H7 (cell line): ENCODE results near the gene ASIC1. TPM values are rescaled to one million over a fixed set of nuclear protein-coding genes. Genes with fewer than 3 reads are reported as not detected.

ENCODE experiments used
- DNase-seq: peaks from one replicate; pipeline ENCODE4 v3.0.0; 2012
- H3K27me3 ChIP-seq: 2 replicates; pipeline ENCODE4 v1.6.0; 2011; ENCODE audit warnings: mild to moderate bottlenecking, low read length; ENCODE audit not compliant: control insufficient read depth, insufficient read depth
- H3K36me3 ChIP-seq: replicated peaks from 2 replicates; pipeline ENCODE4 v1.5.1; 2011; ENCODE audit warnings: low read length; ENCODE audit not compliant: control insufficient read depth, insufficient read depth
- H3K4me3 ChIP-seq: 2 replicates; pipeline ENCODE4 v1.5.1; 2011; ENCODE audit warnings: low read depth, mild to moderate bottlenecking, control low read depth, low read length, moderate library complexity; ENCODE audit not compliant: insufficient read depth
- total RNA-seq: library from RNA; depleted of rRNA; stranded (reverse); fragments of >200 nt; shearing (Covaris generic); gene quantifications from 2 replicates; pipeline ENCODE4 v1.2.3, GENCODE V29; 2014

Gene ASIC1
- total RNA-seq, 1 experiment from 2014 or later, result 1.2 TPM

DNA sequence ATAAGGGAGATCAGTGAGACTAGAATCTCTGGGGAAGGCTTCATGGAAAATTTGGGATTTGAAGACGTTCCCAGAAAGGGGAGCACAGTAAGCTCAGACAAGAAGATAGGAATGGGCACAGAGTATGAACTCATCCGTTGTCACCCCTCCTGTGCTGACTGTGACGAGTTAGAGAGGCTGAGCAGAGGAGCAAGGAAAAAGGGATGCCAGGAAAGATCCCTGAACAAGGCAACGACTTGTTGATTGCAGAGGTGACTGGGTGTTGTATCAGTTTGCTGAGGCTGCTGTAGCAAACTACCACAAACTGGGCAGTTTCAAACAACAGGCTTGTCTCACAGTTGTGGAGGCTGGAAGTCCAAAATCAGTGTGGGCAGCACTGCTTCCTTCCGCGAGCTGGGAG is 40.6 kb downstream of the ASIC1 start:
- peaks cover 53% of the 10 kb centered on the region for H3K36me3 ChIP-seq

DNA sequence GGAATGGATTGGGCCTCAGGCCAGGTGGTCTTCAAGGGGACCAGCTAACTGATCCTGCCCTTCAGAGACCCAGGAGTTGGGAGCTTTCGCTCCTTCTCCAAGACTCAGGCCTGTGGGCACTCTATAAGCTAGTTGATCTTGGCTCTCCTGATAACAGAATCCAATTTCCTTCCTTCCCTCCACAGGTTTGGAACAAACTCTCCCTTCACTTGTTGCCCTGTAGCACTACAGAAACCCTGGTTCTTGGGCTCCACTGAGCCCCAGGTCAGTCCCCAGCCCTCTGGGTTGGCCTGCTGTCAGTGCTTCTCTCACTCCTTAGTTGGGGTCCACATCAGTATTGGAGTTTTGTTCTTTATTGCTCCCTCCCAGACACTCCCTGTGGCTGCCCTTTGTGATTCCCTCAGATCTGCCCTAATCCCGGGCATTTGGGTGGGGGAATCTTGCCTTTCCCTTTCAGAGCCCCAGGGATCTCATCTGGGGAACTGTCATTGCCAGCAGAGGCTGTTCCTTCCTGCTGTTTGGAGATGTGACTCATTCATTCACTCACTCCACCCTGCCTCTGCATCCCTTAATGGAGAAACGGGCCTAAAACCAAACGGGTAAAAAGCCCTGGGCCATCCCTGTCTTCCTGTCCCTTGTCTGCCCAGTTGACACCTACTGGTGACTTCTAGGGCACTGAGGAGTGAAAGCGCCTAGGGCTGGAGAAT is 42.1 kb downstream of the ASIC1 start:
- DNase-seq, result no peak
- H3K36me3 ChIP-seq, result peaks cover 43% of the 10 kb centered on the region
- no peak overlapping the region for H3K4me3 ChIP-seq
- no peaks in the 10 kb centered on the region for H3K27me3 ChIP-seq

More for the DNA sequence above, 40.6 kb downstream of the ASIC1 start:
- DNase-seq, result no peak
- Histone ChIP-seq H3K27me3 (no peaks in the 10 kb centered on the region), H3K4me3 (no peak overlapping the region)

DNA sequence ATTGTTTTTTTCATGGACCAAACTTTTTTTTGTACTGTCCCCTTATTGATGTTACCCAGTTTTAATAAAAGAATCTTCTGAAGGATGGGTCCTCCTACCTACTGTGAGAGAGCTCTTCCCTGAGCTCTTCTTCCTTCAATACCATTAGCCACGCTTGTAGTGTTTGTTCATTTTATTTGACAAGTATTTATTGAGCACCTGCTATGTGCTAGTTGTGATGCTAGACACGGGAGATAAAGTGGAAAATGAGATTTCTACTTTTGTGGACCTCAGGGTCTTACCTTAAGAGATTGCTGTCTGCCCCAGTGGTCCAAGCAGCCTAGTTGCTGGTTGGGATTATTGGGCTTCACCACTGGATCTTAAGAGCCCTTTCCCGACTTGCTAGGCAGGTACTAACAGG is 43.2 kb downstream of the ASIC1 start:
- Histone ChIP-seq H3K4me3 (no peak overlapping the region), H3K36me3 (peaks cover 37% of the 10 kb centered on the region), H3K27me3 (no peaks in the 10 kb centered on the region)
- no peak for DNase-seq

DNA sequence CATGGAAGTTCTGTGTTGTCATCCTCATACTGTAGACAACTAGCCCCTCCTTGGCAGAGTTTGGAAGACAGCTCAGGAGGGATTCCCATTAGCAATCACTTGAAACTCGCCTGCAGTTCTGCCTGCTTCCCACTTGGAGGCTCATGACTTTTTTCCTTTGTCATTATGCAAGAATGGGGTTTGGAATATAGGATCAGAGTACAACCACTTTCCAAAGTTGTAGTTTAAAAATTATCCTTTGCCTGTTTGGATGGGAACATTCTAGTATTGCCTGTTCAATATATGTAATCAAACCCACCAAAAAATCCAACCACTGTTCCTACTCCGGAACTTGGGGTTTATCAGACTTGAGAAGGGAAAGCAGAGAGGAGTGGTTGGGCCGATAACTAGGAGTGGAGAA is 44.3 kb downstream of the ASIC1 start:
- H3K27me3 ChIP-seq, result no peaks in the 10 kb centered on the region
- no peak overlapping the region for H3K4me3 ChIP-seq
- H3K36me3 ChIP-seq, result peaks cover 26% of the 10 kb centered on the region
- DNase-seq, result peak; percentile 85

DNA sequence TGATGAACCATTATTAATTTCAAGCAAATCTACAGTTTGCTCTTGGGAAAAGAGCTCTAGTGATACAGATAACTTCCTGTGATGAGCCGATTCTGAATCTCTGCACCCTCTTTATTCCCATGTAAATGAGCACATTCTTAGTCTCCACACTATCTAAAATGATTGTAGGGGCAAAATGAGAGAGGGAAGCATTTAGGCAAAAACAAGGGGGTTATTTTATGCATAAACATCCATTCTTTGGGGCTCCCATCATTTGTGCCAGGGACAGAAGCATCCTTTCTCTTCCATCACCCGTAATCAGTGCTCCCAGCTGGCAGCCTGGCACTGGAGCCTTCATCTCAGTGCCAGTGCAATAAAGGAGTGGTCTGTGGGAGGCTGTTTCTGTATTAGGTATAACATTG is 44.7 kb downstream of the ASIC1 start:
- Histone ChIP-seq H3K36me3 (peaks cover 22% of the 10 kb centered on the region), H3K27me3 (no peaks in the 10 kb centered on the region), H3K4me3 (no peak overlapping the region)
- DNase-seq, result no peak

DNA sequence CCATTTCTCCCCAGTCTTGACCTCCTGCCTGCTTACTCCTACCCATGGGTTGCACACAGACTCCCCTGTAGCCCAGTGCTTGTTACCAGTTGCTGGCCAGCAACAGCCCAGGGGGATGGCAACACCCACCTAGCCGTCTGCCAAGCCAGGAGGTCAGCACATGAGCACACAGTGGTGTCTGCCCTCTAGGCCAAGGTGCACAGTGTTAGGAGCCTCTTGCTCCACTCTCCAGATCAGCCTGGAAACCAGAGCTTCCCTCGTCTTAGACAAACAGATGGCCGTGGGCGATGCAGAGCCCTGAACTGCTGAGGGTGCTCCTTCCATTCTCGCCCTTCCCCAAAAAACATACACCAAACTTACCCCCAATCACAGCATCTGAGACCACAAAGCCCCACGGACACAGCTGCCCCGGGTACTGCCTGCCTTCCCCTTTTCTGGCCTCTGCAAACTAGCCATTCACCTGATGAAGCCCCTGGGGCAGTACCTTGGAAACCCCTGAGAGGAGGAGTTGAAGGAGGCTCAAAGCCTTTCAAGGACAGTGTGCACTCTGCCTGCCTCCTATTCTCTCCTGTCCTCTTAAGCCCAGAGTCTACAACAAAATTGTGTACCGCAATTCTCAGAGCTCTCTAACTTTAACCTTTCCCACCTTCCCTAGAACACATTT is 45.4 kb downstream of the ASIC1 start:
- no peak for DNase-seq
- H3K36me3 ChIP-seq, result peaks cover 21% of the 10 kb centered on the region
- no peak overlapping the region for H3K4me3 ChIP-seq
- no peaks in the 10 kb centered on the region for H3K27me3 ChIP-seq

DNA sequence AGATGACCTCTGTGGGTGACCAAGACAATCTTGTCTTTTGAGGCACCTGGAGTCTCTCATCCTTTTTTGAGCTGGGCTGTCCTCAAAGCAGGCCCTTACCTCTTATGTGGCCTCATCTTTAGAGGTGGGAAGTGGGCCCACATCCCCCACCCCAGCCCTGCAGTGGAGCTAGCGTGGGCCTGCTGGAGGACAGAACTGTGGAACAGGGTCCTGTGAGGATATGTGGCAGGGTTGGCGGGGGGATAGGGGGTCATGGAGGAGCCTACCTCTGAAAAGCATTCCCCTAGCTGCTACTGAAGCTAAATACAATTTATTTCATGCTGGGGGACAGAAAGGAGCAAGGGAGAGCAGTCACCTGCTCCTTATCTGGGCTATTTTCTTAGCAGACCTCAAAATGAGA is 46.0 kb downstream of the ASIC1 start:
- no peak for DNase-seq

DNA sequence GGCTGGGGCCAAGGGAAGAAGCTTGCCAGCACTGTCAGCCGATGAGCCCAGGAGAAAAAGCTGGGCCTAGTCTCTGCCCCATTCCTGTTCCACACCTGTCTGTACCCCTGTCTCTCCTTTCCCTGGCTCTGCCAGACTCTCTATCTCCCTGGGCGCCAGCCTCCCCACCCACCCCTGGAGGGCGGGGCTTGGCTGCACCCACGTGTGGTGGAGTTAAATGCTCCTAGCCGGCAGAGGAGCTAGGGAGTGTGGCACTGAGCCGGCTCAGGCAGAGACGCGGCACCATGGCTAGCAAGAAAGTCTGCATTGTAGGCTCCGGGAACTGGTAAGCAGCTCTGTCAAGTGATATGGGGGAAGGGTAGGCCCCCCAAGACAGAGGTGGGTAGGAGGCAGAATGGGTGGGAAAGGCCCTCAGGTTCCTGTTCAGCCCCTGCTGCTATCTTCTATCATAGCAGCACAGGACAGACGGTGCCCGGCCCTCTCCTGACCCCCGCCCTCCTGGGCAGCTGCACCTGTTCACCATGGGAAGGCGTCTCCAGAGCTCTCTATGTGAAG is 46.4 kb downstream of the ASIC1 start, which contains the start of gene GPD1:
TSS of gene GPD1 (plus strand) at position 242 of the 555 bp plus-strand sequence. CDS start at position 285, 43 bp downstream.
- Histone ChIP-seq H3K36me3 (peaks cover 11% of the 10 kb centered on the region), H3K27me3 (no peaks in the 10 kb centered on the region), H3K4me3 (no peak within 1 kb of the TSS)
- peak; percentile 89 for DNase-seq

More for the DNA sequence above, 46.0 kb downstream of the ASIC1 start:
- Histone ChIP-seq H3K36me3 (peaks cover 16% of the 10 kb centered on the region), H3K27me3 (no peaks in the 10 kb centered on the region), H3K4me3 (no peak overlapping the region)

DNA sequence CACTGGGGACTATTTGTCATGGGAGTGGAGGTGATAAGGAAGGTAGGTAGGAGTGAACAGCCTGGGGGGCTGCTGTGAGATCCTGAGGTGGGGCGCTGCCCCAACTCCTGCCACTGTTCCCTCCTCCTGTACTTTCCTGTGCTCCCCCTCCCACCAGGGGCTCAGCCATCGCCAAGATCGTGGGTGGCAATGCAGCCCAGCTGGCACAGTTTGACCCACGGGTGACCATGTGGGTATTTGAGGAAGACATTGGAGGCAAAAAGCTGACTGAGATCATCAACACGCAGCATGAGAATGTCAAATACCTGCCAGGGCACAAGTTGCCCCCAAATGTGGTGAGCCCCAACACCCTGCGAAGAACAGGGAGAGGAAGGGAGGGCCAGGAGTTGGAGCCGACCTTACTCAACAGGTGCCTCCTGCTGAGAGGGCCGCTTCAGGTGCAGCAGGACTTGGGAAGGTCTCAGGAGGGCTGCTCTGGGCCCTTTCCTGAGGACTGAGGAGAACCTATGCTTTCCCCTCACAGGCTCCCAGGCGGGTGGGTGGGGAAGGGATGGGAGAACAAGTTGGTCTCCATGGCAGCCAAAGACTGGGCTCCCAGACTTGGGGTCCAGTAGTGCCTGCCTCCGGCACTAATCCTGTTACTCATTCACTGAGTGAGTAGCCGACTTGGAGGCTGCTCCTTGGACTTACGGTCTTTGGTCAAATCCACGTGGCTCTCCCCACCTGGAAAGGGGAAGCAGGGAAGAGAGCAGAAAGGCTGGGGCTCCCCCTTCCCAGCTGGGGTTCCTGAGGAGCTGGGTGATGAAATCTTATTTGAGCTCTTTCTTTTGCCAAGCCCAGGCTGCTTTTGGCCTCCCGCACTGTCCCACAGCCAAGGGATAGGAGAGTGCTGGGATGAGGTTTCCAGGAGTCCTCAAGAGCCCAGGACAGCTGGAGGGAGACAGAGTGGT is 47.3 kb downstream of the ASIC1 start:
- no peak for DNase-seq
- Histone ChIP-seq H3K4me3 (no peak overlapping the region), H3K36me3 (peaks cover 4% of the 10 kb centered on the region), H3K27me3 (no peaks in the 10 kb centered on the region)

DNA sequence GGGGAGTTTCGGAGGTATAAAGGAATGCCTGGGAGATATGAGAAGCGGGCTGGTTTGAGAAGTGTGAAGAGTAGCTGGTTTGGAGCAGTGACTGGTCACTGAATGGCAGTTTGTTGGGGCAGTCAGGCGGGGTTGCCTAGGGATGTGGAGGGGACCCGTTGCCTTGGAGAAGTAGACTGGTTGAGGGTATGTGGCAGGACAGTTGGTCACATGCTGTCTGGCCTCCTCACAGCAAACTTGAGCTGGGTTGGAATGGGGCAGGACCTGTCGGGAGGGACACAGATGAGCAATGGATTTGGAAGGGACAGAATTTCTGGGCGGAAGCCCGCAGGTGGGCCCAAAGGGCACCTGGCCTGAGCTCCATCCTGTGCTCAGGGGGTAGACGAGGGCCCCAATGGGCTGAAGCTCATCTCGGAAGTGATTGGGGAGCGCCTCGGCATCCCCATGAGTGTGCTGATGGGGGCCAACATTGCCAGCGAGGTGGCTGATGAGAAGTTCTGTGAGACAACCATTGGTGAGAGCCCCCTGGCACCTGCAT is 48.6 kb downstream of the ASIC1 start:
- DNase-seq, result no peak
- no peak overlapping the region for H3K4me3 ChIP-seq
- no peaks in the 10 kb centered on the region for H3K27me3 ChIP-seq
- no peaks in the 10 kb centered on the region for H3K36me3 ChIP-seq

DNA sequence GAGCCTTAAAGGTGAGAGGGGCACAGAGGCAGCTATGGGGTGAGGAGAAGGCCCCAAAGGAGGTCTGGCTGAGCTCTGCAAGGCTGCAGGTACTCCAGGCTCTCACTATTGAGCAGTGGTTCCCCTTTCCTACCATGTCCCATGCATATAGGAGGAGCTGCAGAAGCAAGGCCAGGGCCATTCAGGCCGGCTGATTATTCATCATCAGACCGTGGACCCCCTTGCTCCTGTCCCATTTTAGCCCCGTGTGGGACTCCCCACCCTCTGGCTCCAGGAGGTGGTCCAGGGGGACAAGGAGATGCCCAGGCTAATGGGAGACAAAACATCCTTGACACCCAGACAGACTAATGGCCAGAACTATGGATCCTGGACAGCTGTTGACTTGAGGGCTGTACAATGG is 49.5 kb downstream of the ASIC1 start:
- no peaks in the 10 kb centered on the region for H3K36me3 ChIP-seq
- no peak for DNase-seq
- no peaks in the 10 kb centered on the region for H3K27me3 ChIP-seq
- H3K4me3 ChIP-seq, result no peak overlapping the region

DNA sequence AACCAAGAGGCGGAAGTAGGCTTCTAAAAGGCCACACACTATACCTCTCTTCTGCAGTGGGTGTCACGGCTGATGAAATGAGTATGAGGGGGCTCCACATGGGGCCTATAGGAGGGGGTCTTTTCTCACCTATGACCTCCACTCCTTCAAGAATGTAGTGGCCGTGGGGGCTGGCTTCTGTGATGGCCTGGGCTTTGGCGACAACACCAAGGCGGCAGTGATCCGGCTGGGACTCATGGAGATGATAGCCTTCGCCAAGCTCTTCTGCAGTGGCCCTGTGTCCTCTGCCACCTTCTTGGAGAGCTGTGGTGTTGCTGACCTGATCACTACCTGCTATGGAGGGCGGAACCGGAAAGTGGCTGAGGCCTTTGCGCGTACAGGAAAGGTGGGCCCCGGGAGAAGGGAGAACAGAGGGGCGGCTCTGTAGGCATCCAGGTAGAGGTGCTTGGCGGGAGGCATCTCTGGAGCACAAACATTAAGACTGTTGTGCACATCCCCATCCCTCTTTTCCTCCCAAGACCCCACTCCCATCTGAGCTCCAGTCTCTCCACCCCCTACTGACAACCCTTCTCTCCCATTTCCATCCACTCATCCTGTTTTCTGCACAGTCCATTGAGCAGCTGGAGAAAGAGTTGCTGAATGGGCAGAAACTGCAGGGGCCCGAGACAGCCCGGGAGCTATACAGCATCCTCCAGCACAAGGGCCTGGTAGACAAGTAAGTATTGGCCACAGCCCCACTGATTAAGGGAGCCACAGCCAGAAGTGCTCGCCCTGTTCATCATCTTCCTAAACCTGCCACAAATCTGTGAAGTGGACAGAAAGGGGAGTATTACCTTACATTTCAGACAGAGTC is 50.2 kb downstream of the ASIC1 start:
- H3K36me3 ChIP-seq, result no peaks in the 10 kb centered on the region
- no peak for DNase-seq
- no peak overlapping the region for H3K4me3 ChIP-seq
- H3K27me3 ChIP-seq, result no peaks in the 10 kb centered on the region

DNA sequence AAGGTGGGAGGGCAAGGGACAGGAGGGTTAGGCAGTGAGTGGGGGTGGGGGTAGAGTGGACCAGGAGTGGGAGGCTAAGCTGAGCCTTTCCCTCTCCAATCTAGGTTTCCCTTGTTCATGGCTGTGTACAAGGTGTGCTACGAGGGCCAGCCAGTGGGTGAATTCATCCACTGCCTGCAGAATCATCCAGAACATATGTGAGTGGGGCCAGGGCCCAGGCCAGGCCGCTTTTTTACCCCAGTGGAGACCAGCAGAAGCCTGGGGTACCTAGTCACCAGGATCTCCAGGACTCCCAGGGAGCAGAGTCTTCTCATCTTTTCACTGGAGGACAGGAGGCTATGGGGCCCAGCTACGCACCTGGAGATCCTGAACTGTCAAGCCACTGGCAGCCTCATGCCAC is 51.9 kb downstream of the ASIC1 start:
- no peak for DNase-seq
- Histone ChIP-seq H3K27me3 (no peaks in the 10 kb centered on the region), H3K4me3 (no peak overlapping the region), H3K36me3 (no peaks in the 10 kb centered on the region)
